ENCODE data around the gene OSBPL10. TPM values are rescaled to one million over a fixed set of nuclear protein-coding genes. Genes with fewer than 3 reads are reported as not detected.

The OSBPL10 gene
- total RNA-seq, 1 donor from 2014 or later: 52.7 TPM

- Histone ChIP-seq H3K79me2 (ENCODE audit: insufficient read depth, low read length) (peaks cover 5% of the 10 kb centered on the region), H3K4me3 (ENCODE audit: insufficient read depth, low read depth, low read length) (no peak overlapping the region), H3K9ac (ENCODE audit: low read length) (no peak overlapping the region), H2AFZ (ENCODE audit: low read depth, low read length) (no peak overlapping the region), H4K20me1 (ENCODE audit: insufficient read depth, low read length) (peaks cover 13% of the 10 kb centered on the region), H3K4me1 (ENCODE audit: insufficient read depth, low read length) (peaks cover 10% of the 10 kb centered on the region), H3K9me3 (ENCODE audit: insufficient read depth, low read depth, low read length) (no peaks in the 10 kb centered on the region), H3K27me3 (ENCODE audit: insufficient read depth, low read length) (no peaks in the 10 kb centered on the region), H3K27ac (ENCODE audit: low read depth, low read length) (no peak overlapping the region), H3K4me2 (ENCODE audit: low read length) (no peak overlapping the region), H3K36me3 (ENCODE audit: insufficient read depth, low read length) (no peaks in the 10 kb centered on the region)
- peaks cover 3% of the 10 kb centered on the region for H3K9me3 Mint-ChIP-seq (ENCODE audit: unreplicated experiment)
- DNase-seq (ENCODE audit: low read depth) (no peak), FAIRE-seq (no peak)
- H3K4me3 Mint-ChIP-seq (ENCODE audit: unreplicated experiment): no peak overlapping the region
- no peak for TF ChIP-seq CTCF (IDR thresholded peaks at IDR 0.05; ENCODE audit: insufficient read depth, low read depth, low read length)
- H3K27me3 Mint-ChIP-seq (ENCODE audit: low read depth, unreplicated experiment): no peaks in the 10 kb centered on the region
- peaks cover 17% of the 10 kb centered on the region for H3K4me1 Mint-ChIP-seq (ENCODE audit: low read depth, unreplicated experiment)
- H3K27ac Mint-ChIP-seq (ENCODE audit: unreplicated experiment): no peak overlapping the region
- H3K36me3 Mint-ChIP-seq (ENCODE audit: low read depth, unreplicated experiment): peaks cover 14% of the 10 kb centered on the region
Measured at GRCh38 chr3:31880482-31881078, 100.5 kb downstream of the OSBPL10 start.

GRCh38 chr3:31880020-31880419 is 101.0 kb downstream of the OSBPL10 start:
- peaks cover 11% of the 10 kb centered on the region for H3K36me3 Mint-ChIP-seq (ENCODE audit: low read depth, unreplicated experiment)
- no peaks in the 10 kb centered on the region for H3K27me3 ChIP-seq (ENCODE audit: insufficient read depth, low read length)
- H3K4me1 Mint-ChIP-seq (ENCODE audit: low read depth, unreplicated experiment): peaks cover 18% of the 10 kb centered on the region
- no peak overlapping the region for H3K4me2 ChIP-seq (ENCODE audit: low read length)
- FAIRE-seq: no peak
- H3K9me3 ChIP-seq (ENCODE audit: insufficient read depth, low read depth, low read length): no peaks in the 10 kb centered on the region
- TF ChIP-seq CTCF (IDR thresholded peaks at IDR 0.05; ENCODE audit: insufficient read depth, low read depth, low read length): no peak
- no peak for TF ChIP-seq EZH2 (IDR thresholded peaks at IDR 0.05; ENCODE audit: insufficient read depth, low read length)
- H3K9ac ChIP-seq (ENCODE audit: low read length): no peak overlapping the region
- H3K4me1 ChIP-seq (ENCODE audit: insufficient read depth, low read length): peaks cover 10% of the 10 kb centered on the region
- no peak overlapping the region for H3K4me3 ChIP-seq (ENCODE audit: insufficient read depth, low read depth, low read length)
- no peak overlapping the region for H3K4me3 Mint-ChIP-seq (ENCODE audit: unreplicated experiment)
- H2AFZ ChIP-seq (ENCODE audit: low read depth, low read length): no peak overlapping the region
- no peak for DNase-seq (ENCODE audit: low read depth)
- peaks cover 3% of the 10 kb centered on the region for H3K9me3 Mint-ChIP-seq (ENCODE audit: unreplicated experiment)
- no peaks in the 10 kb centered on the region for H3K27me3 Mint-ChIP-seq (ENCODE audit: low read depth, unreplicated experiment)
- no peak overlapping the region for H3K27ac ChIP-seq (ENCODE audit: low read depth, low read length)
- H3K79me2 ChIP-seq (ENCODE audit: insufficient read depth, low read length): peaks cover 1% of the 10 kb centered on the region
- no peaks in the 10 kb centered on the region for H3K36me3 ChIP-seq (ENCODE audit: insufficient read depth, low read length)
- H4K20me1 ChIP-seq (ENCODE audit: insufficient read depth, low read length): peaks cover 9% of the 10 kb centered on the region
- H3K27ac Mint-ChIP-seq (ENCODE audit: unreplicated experiment): no peak overlapping the region

GRCh38 chr3:31879365-31879764 is 101.7 kb downstream of the OSBPL10 start:
- Histone ChIP-seq H3K4me3 (ENCODE audit: insufficient read depth, low read depth, low read length) (no peak overlapping the region), H4K20me1 (ENCODE audit: insufficient read depth, low read length) (peaks cover 3% of the 10 kb centered on the region), H3K79me2 (ENCODE audit: insufficient read depth, low read length) (no peaks in the 10 kb centered on the region), H3K9me3 (ENCODE audit: insufficient read depth, low read depth, low read length) (no peaks in the 10 kb centered on the region), H3K27ac (ENCODE audit: low read depth, low read length) (no peak overlapping the region), H3K4me1 (ENCODE audit: insufficient read depth, low read length) (peaks cover 10% of the 10 kb centered on the region), H3K27me3 (ENCODE audit: insufficient read depth, low read length) (no peaks in the 10 kb centered on the region), H3K4me2 (ENCODE audit: low read length) (no peak overlapping the region), H3K9ac (ENCODE audit: low read length) (no peak overlapping the region), H3K36me3 (ENCODE audit: insufficient read depth, low read length) (no peaks in the 10 kb centered on the region), H2AFZ (ENCODE audit: low read depth, low read length) (no peak overlapping the region)
- Mint-ChIP-seq H3K36me3 (ENCODE audit: low read depth, unreplicated experiment) (peaks cover 14% of the 10 kb centered on the region), H3K4me1 (ENCODE audit: low read depth, unreplicated experiment) (peaks cover 17% of the 10 kb centered on the region), H3K9me3 (ENCODE audit: unreplicated experiment) (peaks cover 3% of the 10 kb centered on the region), H3K27me3 (ENCODE audit: low read depth, unreplicated experiment) (no peaks in the 10 kb centered on the region), H3K4me3 (ENCODE audit: unreplicated experiment) (no peak overlapping the region), H3K27ac (ENCODE audit: unreplicated experiment) (no peak overlapping the region)
- DNase-seq (ENCODE audit: low read depth) (no peak), FAIRE-seq (no peak)
- TF ChIP-seq EZH2 (IDR thresholded peaks at IDR 0.05; ENCODE audit: insufficient read depth, low read length) (no peak), CTCF (IDR thresholded peaks at IDR 0.05; ENCODE audit: insufficient read depth, low read depth, low read length) (no peak)

All from astrocyte (in vitro differentiated cells and primary cell).